SK-N-SH (cell line): ENCODE data around the gene ELMO2. TPM values are rescaled to one million over a fixed set of nuclear protein-coding genes. Genes with fewer than 3 reads are reported as not detected.

Experiments
- CTCF ChIA-PET: fragments of 300-600, 350-600 bp; formaldehyde crosslinking; extraction: SDS; loops from one replicate; lab custom pipeline; 2021; lab: Yijun Ruan, JAX
- POLR2A ChIA-PET: fragments of 350-600 bp; sonication (Branson Sonifier 250); formaldehyde crosslinking; extraction: SDS; loops from one replicate; lab custom pipeline; 2020; ENCODE audit warnings: antibody characterized with exemption, inconsistent platforms; lab: Yijun Ruan, JAX
- DNase-seq: peaks from one replicate; pipeline ENCODE4 v3.0.0; 2012
- H2AFZ ChIP-seq: fragments of 200-600 bp; sonication (generic); 2 replicates; pipeline ENCODE4 v1.8.1; 2016; ENCODE audit warnings: antibody characterized with exemption, mild to moderate bottlenecking, low read depth
- H3F3A ChIP-seq: fragments of 200-600 bp; sonication (generic); replicated peaks from 2 replicates; pipeline ENCODE3; 2016; ENCODE audit warnings: antibody characterized with exemption, mild to moderate bottlenecking; ENCODE audit not compliant: insufficient read depth
- H3K27ac ChIP-seq, 2 experiments: fragments of 200-500 bp in 1 of 2; fragments of 200-600 bp in 1 of 2; sonication (Bioruptor generic) in 1 of 2; sonication (generic), shearing (Covaris generic) in 1 of 2; 2 replicates each; pipeline versions ENCODE4 v1.5.1 to v1.6.1; 2014 to 2016; ENCODE audit warnings: low read depth in 2 of 2, inconsistent platforms in 1 of 2, low read length in 1 of 2, mild to moderate bottlenecking in 1 of 2, mixed read lengths in 1 of 2
- H3K27me3 ChIP-seq: fragments of 200-600 bp; sonication (generic), shearing (Covaris generic); 2 replicates; pipeline ENCODE4 v1.6.1; 2016; ENCODE audit warnings: mixed run types; ENCODE audit not compliant: insufficient read depth
- H3K36me3 ChIP-seq, 2 experiments: fragments of 200-500 bp in 1 of 2; fragments of 200-600 bp in 1 of 2; sonication (Bioruptor generic) in 1 of 2; sonication (generic) in 1 of 2; replicated peaks in 1 of 2; 2 replicates each; pipeline versions ENCODE3 to v1.5.1; 2014 to 2016; ENCODE audit warnings: low read length in 1 of 2, mild to moderate bottlenecking in 1 of 2; ENCODE audit not compliant: insufficient read depth in 2 of 2, control insufficient read depth in 1 of 2
- H3K4me1 ChIP-seq, 2 experiments: fragments of 200-500 bp in 1 of 2; fragments of 200-600 bp in 1 of 2; sonication (Bioruptor generic) in 1 of 2; sonication (generic), shearing (Covaris generic) in 1 of 2; 2 replicates each; pipeline versions ENCODE4 v1.5.1 to v1.6.1; 2014 to 2016; ENCODE audit warnings: low read depth in 1 of 2, low read length in 1 of 2, mixed run types in 1 of 2; ENCODE audit not compliant: insufficient read depth in 2 of 2, control insufficient read depth in 1 of 2
- H3K4me2 ChIP-seq: fragments of 200-600 bp; sonication (generic), shearing (Covaris generic); 2 replicates; pipeline ENCODE4 v1.6.1; 2017; ENCODE audit warnings: mixed run types
- H3K4me3 ChIP-seq, 2 experiments: fragments of 200-500 bp in 1 of 2; fragments of 200-600 bp in 1 of 2; sonication (Bioruptor generic) in 1 of 2; sonication (generic), shearing (Covaris generic) in 1 of 2; 2 replicates each; pipeline versions ENCODE4 v1.5.1 to v1.8.1; 2014 to 2016; ENCODE audit warnings: low read depth in 2 of 2, inconsistent platforms in 1 of 2, low read length in 1 of 2, mild to moderate bottlenecking in 1 of 2, mixed read lengths in 1 of 2, moderate library complexity in 1 of 2
- H3K79me2 ChIP-seq: fragments of 200-600 bp; sonication (generic); 2 replicates; pipeline ENCODE4 v1.8.1; 2017; ENCODE audit warnings: mild to moderate bottlenecking; ENCODE audit not compliant: insufficient read depth
- H3K9ac ChIP-seq: fragments of 200-600 bp; sonication (generic); 2 replicates; pipeline ENCODE4 v1.6.1; 2017; ENCODE audit warnings: mixed run types
- H3K9me2 ChIP-seq: fragments of 200-600 bp; sonication (generic); 2 replicates; pipeline ENCODE4 v1.6.1; 2017; ENCODE audit warnings: mixed run types
- H3K9me3 ChIP-seq: fragments of 200-600 bp; sonication (generic); 2 replicates; pipeline ENCODE4 v1.6.1; 2017; ENCODE audit warnings: mixed run types, mild to moderate bottlenecking, moderate library complexity
- H4K20me1 ChIP-seq: fragments of 200-600 bp; sonication (generic); 2 replicates; pipeline ENCODE4 v1.6.1; 2017; ENCODE audit warnings: mild to moderate bottlenecking, mixed run types; ENCODE audit not compliant: insufficient read depth
- ELF1 ChIP-seq: IDR thresholded peaks from 2 replicates; pipeline ENCODE4 v1.4.0; 2012
- FOXM1 ChIP-seq: IDR thresholded peaks from 2 replicates; pipeline ENCODE4 v1.4.0; 2012; ENCODE audit warnings: low read depth, mild to moderate bottlenecking
- GATA2 ChIP-seq: sonication (generic); formaldehyde crosslinking; IDR thresholded peaks from 2 replicates; pipeline ENCODE4 v1.5.0; 2020; ENCODE audit warnings: mild to moderate bottlenecking, missing genetic modification reagents
- MXI1 ChIP-seq: IDR thresholded peaks from 2 replicates; pipeline ENCODE4 v1.6.1; 2012; ENCODE audit warnings: mild to moderate bottlenecking, low read depth, low read length, improper control_type of control experiment
- NFIC ChIP-seq: IDR thresholded peaks from 2 replicates; pipeline ENCODE4 v1.4.0; 2012; ENCODE audit warnings: borderline replicate concordance
- RXRA ChIP-seq: IDR thresholded peaks from 2 replicates; pipeline ENCODE4 v1.4.0; 2012; ENCODE audit warnings: low read depth, mild to moderate bottlenecking, borderline replicate concordance
- TAF1 ChIP-seq: IDR thresholded peaks from 2 replicates; pipeline ENCODE4 v1.6.1; 2012; ENCODE audit warnings: low read depth, mild to moderate bottlenecking, low read length, moderate library complexity, borderline replicate concordance
- WGBS: methylation state at CpG from one replicate; pipeline ENCODE4 v1.1.6; 2017; ENCODE audit warnings: low lambda C conversion rate; 5-methylcytosine and 5-hydroxymethylcytosine counted together
- polyA plus RNA-seq, 3 experiments: library from polyadenylated mRNA; depleted of rRNA; stranded (reverse); fragments of >200 nt; gene quantifications; 2 replicates each; pipeline ENCODE4 v1.2.3, GENCODE V29; 2012
- TF ChIP-seq, protein P1 (sequence below): fragments of 200-600 bp; sonication (generic); IDR thresholded peaks from 2 replicates; pipeline ENCODE4 v1.6.1; 2017; ENCODE audit warnings: antibody characterized with exemption, mild to moderate bottlenecking, moderate library complexity
- TF ChIP-seq, protein P2 (sequence below): fragments of 150-350 bp; IDR thresholded peaks from 2 replicates; pipeline ENCODE4 v1.6.1; 2017; ENCODE audit warnings: antibody characterized with exemption, low read length, low read depth, borderline replicate concordance
- TF ChIP-seq, protein P3 (sequence below): IDR thresholded peaks from 2 replicates; pipeline ENCODE4 v1.4.0; 2012; ENCODE audit warnings: low read depth, borderline replicate concordance

Gene ELMO2
- polyA plus RNA-seq, 1 of the 3 experiments (the other 2 are of a cell fraction), result 32.1 TPM

DNA sequence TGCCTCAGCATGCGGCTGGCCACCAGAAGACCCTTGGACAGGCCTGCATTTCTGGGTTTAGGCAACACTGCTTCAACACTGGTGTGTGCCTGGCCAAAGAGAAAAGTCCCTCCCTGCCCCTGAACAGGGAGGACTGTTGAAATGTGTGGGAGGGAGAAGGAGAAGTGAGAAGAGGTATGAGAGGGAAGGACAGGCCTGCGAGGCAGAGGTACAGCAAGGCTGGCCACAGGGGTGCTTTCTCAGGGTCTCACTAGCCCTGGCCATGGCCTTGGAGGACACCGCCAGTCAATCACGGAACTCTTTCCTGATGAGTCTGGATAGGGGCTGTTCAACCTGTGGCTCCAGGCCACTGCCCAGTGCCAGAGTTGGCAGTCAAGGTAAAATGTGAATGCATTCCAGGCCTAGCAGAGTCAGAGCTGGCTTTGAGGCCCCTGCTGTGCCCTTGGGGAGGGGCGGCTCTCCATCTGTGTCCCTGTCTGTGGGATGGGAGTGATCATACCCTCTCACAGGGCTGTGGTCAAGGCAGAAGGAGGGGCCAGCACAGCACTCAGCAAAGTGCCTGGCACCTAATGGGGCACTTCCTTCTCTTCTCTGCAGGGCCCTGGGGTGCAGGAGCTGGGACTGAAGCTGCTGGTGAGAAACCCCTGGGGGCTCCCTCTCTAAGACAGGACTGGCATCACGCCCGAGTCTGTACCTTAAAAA is 54.9 kb downstream of the ELMO2 start:
- Histone ChIP-seq H3K9me3 (no peaks in the 10 kb centered on the region), H4K20me1 (no peaks in the 10 kb centered on the region), H3F3A (peaks cover 12% of the 10 kb centered on the region), H3K27me3 (no peaks in the 10 kb centered on the region), H3K79me2 (no peaks in the 10 kb centered on the region), H3K4me2 (no peak overlapping the region), H3K4me1 (peaks cover 16 to 60% of the 10 kb centered on the region in 2 experiments; a peak in 3 of 4 replicates), H3K9me2 (no peaks in the 10 kb centered on the region), H3K4me3 (no peak overlapping the region), H3K27ac (peak overlapping the region; percentile 36 to 81), H3K36me3 (peaks cover 16 to 33% of the 10 kb centered on the region in 2 experiments), H3K9ac (no peak overlapping the region), H2AFZ (no peak overlapping the region)
- DNase-seq, result no peak
- ChIA-PET POLR2A (no interaction called here), CTCF (interaction anchor here (5.7 to 11.6 kb wide), 3 partner anchors 39 to 220 kb away, joined by 59 to 219 read pairs (median 190); partner anchors contain the start of gene CDH22)
- 91% methylated on average over 6 of the region's 7 CpGs for WGBS
- TF ChIP-seq MXI1, result no peak
- no peak for TF ChIP-seq TAF1
- TF ChIP-seq RXRA, result no peak
- TF ChIP-seq, protein P1, sequence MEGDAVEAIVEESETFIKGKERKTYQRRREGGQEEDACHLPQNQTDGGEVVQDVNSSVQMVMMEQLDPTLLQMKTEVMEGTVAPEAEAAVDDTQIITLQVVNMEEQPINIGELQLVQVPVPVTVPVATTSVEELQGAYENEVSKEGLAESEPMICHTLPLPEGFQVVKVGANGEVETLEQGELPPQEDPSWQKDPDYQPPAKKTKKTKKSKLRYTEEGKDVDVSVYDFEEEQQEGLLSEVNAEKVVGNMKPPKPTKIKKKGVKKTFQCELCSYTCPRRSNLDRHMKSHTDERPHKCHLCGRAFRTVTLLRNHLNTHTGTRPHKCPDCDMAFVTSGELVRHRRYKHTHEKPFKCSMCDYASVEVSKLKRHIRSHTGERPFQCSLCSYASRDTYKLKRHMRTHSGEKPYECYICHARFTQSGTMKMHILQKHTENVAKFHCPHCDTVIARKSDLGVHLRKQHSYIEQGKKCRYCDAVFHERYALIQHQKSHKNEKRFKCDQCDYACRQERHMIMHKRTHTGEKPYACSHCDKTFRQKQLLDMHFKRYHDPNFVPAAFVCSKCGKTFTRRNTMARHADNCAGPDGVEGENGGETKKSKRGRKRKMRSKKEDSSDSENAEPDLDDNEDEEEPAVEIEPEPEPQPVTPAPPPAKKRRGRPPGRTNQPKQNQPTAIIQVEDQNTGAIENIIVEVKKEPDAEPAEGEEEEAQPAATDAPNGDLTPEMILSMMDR, result no peak

DNA sequence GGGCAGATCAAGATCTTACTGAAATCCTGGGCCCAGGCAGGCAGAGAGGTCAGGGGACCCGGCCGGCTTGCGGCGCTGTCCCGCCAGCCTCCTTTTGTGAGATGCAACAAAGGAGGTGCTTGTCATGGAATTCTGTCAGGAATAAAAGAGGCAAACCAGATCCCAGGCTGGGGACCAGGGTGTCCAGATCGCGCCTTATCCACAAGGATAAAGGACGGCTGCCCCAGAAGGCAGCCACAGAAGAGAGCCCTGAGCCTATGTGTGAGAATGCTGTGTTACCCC is 55.5 kb downstream of the ELMO2 start:
- peak overlapping the region; percentile 64 for H3K9ac ChIP-seq

More for the DNA sequence above, 55.5 kb downstream of the ELMO2 start:
- DNase-seq, result no peak
- H3K4me1 ChIP-seq, result peaks cover 16 to 55% of the 10 kb centered on the region in 2 experiments; a peak in 3 of 4 replicates
- no peaks in the 10 kb centered on the region for H3K27me3 ChIP-seq
- TF ChIP-seq GATA2 (CRISPR knock-in tag) (no peak), FOXM1 (no peak), NFIC (no peak), TAF1 (no peak), ELF1 (no peak)
- TF ChIP-seq, protein P2, sequence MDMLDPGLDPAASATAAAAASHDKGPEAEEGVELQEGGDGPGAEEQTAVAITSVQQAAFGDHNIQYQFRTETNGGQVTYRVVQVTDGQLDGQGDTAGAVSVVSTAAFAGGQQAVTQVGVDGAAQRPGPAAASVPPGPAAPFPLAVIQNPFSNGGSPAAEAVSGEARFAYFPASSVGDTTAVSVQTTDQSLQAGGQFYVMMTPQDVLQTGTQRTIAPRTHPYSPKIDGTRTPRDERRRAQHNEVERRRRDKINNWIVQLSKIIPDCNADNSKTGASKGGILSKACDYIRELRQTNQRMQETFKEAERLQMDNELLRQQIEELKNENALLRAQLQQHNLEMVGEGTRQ, result no peak
- TF ChIP-seq, protein P3, sequence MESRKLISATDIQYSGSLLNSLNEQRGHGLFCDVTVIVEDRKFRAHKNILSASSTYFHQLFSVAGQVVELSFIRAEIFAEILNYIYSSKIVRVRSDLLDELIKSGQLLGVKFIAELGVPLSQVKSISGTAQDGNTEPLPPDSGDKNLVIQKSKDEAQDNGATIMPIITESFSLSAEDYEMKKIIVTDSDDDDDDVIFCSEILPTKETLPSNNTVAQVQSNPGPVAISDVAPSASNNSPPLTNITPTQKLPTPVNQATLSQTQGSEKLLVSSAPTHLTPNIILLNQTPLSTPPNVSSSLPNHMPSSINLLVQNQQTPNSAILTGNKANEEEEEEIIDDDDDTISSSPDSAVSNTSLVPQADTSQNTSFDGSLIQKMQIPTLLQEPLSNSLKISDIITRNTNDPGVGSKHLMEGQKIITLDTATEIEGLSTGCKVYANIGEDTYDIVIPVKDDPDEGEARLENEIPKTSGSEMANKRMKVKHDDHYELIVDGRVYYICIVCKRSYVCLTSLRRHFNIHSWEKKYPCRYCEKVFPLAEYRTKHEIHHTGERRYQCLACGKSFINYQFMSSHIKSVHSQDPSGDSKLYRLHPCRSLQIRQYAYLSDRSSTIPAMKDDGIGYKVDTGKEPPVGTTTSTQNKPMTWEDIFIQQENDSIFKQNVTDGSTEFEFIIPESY, result no peak
- H3K4me3 ChIP-seq, result no peak overlapping the region
- H3K4me2 ChIP-seq, result peak overlapping the region; percentile 69; the same call in 1 of the 2 replicates
- no peak overlapping the region for H2AFZ ChIP-seq
- H3K9me2 ChIP-seq, result no peaks in the 10 kb centered on the region
- peaks cover 16 to 28% of the 10 kb centered on the region in 2 experiments for H3K36me3 ChIP-seq
- peak overlapping the region; percentile 36 to 81 for H3K27ac ChIP-seq
- H3F3A ChIP-seq, result peaks cover 12% of the 10 kb centered on the region
- ChIA-PET CTCF (interaction anchor here (5.7 to 11.6 kb wide), 3 partner anchors 39 to 219 kb away, joined by 59 to 219 read pairs (median 190); partner anchors contain the start of gene CDH22), POLR2A (no interaction called here)
- no peaks in the 10 kb centered on the region for H3K79me2 ChIP-seq
- no peaks in the 10 kb centered on the region for H4K20me1 ChIP-seq
- WGBS, result 87% methylated on average over 3 of the region's 8 CpGs
- no peaks in the 10 kb centered on the region for H3K9me3 ChIP-seq
